Neural cell (in vitro differentiated cells): Measurements from ENCODE around the gene CIZ1.

Experiments used
- CTCF ChIP-seq: fragments of 450-650 bp; IDR thresholded peaks from 2 replicates; pipeline ENCODE4 v1.5.1; 2014; ENCODE audit warnings: antibody characterized with exemption, mild to moderate bottlenecking, moderate library complexity; ENCODE audit not compliant: poor library complexity, severe bottlenecking
- EZH2 ChIP-seq: fragments of 200-600, 300-800 bp; shearing (Covaris generic), sonication (generic); IDR thresholded peaks from 2 replicates; pipeline ENCODE4 v1.6.1; 2014; ENCODE audit warnings: antibody characterized with exemption, low read length, borderline replicate concordance, mild to moderate bottlenecking; ENCODE audit not compliant: insufficient read depth, poor library complexity, severe bottlenecking
- MXI1 ChIP-seq: fragments of 450-650 bp; conservative IDR thresholded peaks from 2 replicates; pipeline ENCODE4 v1.6.1; 2014; ENCODE audit warnings: antibody characterized with exemption, mild to moderate bottlenecking; ENCODE audit not compliant: poor library complexity, severe bottlenecking
- POLR2AphosphoS5 ChIP-seq: IDR thresholded peaks from 2 replicates; pipeline ENCODE4 v1.6.1; 2012

- no peak for TF ChIP-seq CTCF
- TF ChIP-seq MXI1: no peak
- no peak for TF ChIP-seq POLR2AphosphoS5
- no peak for TF ChIP-seq EZH2
Observed at GRCh38 chr9:128218172-128218517, 26.8 kb upstream of the CIZ1 start.
